ENCODE results near the gene KCNIP4. TPM values are rescaled to one million over a fixed set of nuclear protein-coding genes. Genes with fewer than 3 reads are reported as not detected.

Gene KCNIP4
- total RNA-seq, 2 donors from 2014 or later: 1.2 TPM; not detected in 1

DNA sequence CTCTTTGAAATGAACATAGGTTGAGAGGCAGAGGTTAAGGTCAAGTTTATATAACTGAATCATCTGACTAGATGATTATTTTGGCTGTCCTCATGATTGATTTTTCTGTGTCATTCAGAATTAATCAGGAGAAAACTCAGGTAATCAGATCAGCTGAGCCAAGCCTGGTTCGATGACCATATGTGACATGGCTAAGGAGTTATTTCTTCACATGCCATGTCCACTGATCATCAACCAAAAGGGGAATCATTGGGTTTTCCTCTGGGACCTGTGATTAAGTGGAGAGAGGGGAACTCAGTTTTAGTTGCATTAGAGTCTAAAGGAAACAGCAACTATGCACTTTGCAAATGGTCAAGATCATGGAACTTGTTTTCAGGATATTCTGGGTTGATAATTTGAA lies 1268.6 kb downstream of the KCNIP4 start:
- no peaks in the 10 kb centered on the region for H3K27me3 ChIP-seq (replicated peaks; ENCODE audit: insufficient read depth)
- no peaks in the 10 kb centered on the region for H3K9me3 ChIP-seq
- TF ChIP-seq, protein P1, sequence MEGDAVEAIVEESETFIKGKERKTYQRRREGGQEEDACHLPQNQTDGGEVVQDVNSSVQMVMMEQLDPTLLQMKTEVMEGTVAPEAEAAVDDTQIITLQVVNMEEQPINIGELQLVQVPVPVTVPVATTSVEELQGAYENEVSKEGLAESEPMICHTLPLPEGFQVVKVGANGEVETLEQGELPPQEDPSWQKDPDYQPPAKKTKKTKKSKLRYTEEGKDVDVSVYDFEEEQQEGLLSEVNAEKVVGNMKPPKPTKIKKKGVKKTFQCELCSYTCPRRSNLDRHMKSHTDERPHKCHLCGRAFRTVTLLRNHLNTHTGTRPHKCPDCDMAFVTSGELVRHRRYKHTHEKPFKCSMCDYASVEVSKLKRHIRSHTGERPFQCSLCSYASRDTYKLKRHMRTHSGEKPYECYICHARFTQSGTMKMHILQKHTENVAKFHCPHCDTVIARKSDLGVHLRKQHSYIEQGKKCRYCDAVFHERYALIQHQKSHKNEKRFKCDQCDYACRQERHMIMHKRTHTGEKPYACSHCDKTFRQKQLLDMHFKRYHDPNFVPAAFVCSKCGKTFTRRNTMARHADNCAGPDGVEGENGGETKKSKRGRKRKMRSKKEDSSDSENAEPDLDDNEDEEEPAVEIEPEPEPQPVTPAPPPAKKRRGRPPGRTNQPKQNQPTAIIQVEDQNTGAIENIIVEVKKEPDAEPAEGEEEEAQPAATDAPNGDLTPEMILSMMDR (IDR thresholded peaks at IDR 0.05): no peak
- TF ChIP-seq POLR2AphosphoS5 (IDR thresholded peaks at IDR 0.05): no peak
- TF ChIP-seq POLR2A (IDR thresholded peaks at IDR 0.05): no peak
- no peaks in the 10 kb centered on the region for H3K36me3 ChIP-seq
- DNase-seq (ENCODE audit: low spot score): no peak
- no peak overlapping the region for H3K27ac ChIP-seq
- 70% methylated on average over 1 of the region's 1 CpG for WGBS
- no peak overlapping the region for H3K4me3 ChIP-seq
- intact Hi-C loops (cut with DNase I): loop anchor here (10.0 kb wide), 1 partner anchor 135 kb away; no protein-coding TSS in a partner anchor
- H3K4me1 ChIP-seq (replicated peaks): no peaks in the 10 kb centered on the region

Small RNA genes within 50 kb of the gene (microRNA-seq; reads per million reads assigned to microRNA genes)
- not detected for gene MIR7978
